Astrocyte of the hippocampus (primary cell): Measurements from ENCODE around the gene PLA2G4B.

Experiments
- DNase-seq: peaks from one replicate; pipeline ENCODE4 v3.0.0; 2011; ENCODE audit warnings: low read depth, low spot score

Gene PLA2G4B

DNA sequence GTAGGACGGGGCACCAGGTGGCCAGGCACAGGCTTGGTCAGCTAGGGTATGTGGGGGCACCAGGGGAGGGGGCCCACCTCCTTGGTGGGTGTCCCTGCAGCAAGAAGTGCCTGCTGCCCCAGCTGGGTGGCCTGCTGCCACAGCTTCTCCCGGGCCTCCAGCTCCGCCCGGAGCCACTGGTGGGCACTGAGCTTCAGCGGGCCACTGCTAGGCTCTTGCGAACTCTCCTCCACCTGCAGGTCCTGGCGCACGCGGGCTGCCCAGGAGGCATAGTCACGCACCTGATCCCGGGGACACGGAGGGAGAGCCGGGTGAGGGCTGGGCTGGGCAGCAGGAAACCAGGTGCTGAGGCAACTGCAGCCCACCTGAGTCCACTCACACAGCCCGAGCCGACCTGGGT lies 29.7 kb downstream of the PLA2G4B start:
- no peak for DNase-seq

DNA sequence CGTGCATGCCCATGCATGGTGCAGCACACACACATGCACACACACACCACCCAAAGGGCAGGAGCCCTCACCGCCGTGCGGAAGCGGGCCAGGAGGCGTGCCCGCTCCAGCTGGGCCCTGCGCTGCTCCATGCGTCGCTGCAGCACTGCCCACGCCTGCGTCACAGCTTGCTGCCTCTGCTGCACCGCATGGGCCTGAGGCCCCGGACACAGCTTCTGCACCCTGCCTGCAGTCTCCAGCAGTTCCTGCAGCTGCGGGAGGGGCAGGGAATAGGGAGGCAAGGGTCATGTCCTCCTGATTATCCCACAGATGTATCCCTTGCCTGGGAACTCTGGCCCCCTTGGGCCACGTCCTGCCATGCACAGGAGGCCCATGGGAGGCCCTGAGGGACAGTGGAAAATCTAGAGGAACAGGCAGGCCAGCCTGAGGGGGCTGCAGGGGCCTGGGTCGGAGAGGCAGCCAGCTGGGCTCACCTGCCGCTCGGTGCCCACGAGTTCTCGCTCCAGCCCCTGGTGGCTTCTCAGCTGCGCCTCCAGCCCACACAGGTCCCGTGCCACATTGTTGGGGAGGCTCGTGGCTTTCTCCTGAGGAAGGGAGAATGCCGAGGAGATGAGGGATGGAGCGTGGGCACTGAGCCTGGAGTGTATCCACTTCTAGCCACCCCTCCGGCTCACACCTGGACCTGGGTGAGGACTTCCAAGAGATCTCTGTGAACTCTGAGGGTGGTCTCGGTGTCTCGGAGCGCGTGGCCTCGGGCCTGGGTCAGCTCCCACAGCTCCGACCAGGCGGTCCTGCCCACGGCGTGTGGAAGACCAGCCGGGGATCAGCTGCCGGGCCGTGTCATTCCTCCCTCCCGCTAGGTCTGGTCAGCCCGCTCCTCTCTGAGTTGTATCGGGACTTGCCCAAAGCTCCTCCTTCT lies 31.4 kb downstream of the PLA2G4B start:
- DNase-seq: no peak

DNA sequence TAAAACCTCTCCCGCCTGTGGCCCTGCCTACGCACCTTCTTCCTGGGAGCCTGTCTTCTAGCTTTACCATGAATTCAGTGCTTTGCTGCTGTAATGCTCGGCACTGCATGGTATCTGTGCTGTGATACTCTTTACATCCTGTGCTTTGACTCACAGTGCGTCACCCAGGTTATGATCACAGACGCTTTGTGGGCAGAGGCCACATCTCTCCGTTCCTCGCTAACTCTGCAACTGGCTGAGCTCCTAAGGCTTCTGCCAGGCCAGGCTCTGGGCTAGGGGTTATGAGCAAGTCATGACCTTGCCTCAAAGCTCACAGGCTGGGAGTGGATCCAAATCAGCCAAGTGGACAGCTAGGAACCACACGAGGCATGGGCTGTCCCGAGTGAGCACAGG lies 32.0 kb downstream of the PLA2G4B start:
- peak; percentile 45 for DNase-seq

DNA sequence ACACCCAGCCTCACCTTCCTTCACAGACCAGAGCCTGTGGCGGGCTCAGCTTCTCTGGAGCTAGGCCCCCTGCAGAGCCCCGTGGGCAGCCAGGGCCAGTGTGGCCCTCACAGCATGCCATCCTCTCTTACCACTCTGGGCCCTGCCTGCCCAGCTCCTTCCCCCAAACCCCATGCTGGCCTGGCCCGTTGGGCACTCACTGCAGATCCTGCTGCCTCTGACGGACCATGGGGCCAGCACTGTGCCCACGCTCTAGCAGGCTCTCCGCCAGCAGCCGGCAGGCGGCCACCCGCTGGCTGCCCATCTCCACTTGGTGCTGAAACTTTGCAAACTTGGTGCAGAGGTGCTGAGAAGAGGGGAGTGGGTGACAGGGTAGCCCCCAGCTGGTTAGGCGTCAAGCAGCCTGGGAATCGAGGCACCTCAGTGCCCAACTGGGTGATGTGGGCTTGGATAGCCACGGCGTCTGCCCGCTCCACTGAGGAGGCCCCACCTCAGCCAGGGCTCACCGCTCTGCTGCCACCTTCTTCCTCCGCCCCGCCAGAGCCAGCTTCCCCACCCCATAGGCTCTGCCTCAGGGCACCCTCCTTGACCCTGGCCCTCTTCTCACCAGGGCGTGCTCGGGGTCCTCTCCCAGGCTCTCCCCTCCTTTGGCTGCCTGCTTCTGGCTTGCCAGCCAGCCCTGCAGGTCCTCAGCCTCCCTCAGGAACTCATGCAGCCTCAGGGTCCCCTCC lies 32.7 kb downstream of the PLA2G4B start:
- DNase-seq: no peak

DNA sequence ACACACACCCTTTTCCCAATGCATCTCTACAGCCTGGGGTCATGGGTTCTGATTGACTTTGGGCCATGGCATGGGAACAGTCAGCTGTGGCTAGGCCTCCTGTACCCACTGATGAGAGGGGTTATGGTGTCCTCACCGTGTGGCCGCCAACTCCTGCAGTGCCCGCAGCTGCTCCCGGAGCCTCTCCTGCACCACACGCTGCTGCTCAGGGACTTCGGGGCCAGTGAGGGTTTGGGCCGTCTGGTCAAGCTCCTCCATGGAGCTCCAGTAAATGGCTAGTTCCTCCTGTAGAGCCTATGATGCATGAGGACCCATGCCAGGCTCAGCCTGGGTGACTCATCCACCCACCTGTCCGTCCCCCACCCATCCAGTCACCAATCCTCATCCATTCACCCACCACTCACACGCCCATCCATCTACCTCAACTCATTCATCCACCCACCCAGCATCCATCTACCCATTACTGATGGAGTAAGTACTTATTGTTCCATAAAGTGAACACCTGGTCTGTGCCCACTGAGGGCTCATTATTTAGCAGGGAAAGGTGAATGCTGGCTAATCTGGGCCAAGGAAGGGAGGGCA lies 33.6 kb downstream of the PLA2G4B start:
- no peak for DNase-seq

DNA sequence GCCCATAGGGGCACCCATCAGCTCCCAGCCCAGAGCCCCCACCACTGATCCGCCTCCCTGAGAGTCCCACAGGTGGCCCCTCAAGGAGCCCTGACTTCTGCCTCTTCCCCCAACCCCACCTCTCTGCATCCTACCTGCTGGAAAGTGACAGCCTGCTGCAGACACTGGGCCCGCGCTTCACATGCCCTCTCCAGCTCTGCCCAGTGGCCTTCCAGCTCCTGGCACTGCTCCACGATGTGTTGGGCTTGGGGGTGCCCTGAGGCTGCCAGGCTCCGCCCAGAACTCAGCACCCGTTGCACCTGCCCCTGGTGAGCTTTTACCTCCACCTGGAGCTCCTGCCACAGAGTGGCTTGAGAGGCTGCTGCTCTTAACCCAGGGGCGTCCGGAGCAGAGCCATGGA lies 35.1 kb downstream of the PLA2G4B start:
- DNase-seq: no peak

DNA sequence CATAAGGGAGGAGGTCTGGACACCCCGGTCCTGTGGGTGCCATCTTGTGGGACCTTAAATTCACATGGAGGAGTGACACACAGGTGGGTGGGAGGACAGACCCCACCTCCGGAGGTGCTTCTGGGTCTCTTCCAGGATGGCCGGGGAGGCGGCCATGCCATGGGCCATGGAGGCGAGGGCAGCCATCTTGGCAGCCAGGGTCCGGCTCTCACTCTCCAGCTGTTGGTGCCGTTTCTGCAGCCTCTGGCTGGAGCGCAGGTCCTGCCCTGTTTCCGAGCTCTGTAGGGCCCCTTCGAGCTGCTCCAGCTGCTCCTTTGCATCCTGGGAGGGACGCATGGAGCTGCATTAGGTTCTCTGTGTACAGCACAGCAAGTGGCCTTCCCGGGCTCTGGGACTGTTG lies 36.1 kb downstream of the PLA2G4B start:
- no peak for DNase-seq

DNA sequence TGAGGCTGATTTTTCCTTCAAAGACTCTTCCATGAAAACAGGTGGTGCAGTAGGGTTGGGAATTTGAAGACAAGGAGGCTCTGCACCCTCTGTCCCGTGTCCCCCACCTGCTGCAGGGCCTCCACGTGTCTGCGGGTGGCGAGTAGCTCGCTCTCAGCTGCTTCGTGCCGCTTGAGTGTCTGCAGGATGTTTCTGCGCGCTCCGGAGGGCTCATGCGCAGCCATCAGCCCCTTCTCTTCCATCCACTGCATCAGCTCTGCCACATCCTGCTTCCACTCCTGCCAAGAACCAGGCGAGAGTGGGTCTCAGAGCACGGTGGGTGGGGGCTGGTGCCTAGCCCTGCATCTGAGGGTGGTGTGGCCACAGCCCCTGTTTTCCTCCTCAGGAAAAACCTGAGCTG lies 37.4 kb downstream of the PLA2G4B start:
- DNase-seq: no peak

DNA sequence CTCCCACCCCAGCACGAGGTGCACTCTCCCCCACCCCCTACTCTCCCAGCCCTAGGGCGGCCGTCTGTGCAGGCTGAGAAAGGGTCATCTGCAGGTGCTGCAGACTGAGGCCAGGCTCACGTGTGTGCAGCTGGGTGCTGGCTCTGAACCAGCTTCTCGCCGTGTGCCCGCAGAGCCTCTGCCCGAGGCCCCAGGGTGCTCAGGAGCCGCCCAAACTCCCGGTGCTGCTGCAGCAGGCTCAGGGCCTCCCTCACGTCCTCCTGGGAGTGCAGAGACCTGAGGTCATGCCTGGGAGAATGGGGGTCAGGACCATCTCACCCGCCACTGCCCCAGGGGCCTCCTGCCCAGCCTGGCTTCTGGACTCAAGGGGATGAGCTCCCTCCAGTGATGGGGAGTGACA lies 38.0 kb downstream of the PLA2G4B start:
- DNase-seq: no peak

DNA sequence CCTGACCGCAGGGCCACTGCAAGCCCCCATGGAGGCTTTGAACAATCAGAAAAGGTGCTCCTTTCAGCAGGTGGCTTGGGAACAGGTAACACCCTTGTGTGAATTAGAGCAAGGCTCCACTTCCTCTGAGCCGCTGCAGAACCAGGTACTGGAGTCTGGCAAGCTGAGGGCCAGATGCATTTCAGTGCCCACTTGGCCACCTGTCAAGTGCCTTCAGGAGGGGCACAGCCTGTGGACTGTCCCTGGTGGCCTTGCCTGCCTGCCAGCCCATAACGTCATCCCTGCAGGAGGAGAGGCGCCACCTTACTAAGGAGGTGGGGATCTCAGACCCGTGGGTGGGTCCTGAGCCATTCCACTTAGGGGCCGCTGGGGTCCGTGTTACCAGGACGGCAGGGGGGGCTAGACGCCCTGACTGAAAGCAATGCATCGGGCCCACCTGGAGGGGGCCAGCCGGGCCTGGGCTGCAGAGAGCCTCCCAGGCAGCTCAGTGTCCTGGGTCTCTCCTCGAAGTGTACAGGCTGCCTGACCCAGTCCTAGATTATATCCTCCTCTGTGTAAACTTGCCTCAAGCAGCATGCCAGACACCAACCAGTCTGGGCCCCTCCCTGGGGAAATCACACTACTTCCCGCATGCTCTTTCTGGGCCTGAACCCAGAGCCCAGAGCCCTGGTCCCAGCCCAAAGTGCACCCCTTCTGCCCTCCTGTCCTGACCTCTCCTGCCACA lies 39.1 kb downstream of the PLA2G4B start:
- DNase-seq: no peak

DNA sequence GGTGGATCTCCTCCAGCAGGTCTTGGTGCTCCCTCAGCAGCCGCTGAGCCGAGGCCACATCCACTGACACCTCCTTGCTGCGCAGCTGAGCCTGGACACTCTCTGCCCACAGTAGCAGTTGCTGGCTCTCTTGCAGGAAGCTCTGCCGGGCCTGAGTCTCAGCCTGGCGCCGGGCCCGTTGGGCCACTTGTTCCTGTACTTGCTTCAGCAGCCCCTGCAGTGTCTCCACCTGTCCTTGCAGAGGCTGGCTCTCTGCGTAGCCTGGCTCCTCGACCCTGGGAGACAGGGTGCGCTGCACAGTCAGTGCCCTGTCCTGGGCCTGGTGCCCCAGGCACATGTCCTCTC lies 39.7 kb downstream of the PLA2G4B start:
- DNase-seq: no peak

DNA sequence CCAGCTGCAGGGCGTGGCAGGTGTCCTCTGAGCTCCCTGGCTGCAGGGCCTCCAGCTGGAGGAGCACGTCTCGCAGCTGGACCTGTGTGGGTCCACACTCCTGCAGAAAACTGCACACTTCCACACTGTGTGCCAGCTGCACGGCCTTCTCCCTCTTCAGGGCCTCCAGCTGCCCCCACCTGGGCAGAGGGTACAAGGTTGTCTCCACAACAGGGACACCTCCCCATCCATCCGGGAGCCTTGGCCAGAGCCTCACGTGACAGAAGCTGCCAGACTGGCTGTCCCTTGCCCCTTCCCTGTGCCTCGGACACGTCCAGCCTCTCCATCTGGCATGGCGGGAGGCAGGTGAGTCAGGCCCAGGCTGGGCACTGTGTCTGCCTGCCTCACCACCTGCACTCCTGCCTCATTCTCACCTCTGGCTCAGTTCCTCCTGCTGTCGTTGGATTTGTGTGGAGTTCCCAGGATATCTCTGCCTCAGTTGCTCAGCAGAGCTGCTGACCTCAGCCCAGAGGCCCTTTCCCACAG lies 40.7 kb downstream of the PLA2G4B start:
- no peak for DNase-seq

DNA sequence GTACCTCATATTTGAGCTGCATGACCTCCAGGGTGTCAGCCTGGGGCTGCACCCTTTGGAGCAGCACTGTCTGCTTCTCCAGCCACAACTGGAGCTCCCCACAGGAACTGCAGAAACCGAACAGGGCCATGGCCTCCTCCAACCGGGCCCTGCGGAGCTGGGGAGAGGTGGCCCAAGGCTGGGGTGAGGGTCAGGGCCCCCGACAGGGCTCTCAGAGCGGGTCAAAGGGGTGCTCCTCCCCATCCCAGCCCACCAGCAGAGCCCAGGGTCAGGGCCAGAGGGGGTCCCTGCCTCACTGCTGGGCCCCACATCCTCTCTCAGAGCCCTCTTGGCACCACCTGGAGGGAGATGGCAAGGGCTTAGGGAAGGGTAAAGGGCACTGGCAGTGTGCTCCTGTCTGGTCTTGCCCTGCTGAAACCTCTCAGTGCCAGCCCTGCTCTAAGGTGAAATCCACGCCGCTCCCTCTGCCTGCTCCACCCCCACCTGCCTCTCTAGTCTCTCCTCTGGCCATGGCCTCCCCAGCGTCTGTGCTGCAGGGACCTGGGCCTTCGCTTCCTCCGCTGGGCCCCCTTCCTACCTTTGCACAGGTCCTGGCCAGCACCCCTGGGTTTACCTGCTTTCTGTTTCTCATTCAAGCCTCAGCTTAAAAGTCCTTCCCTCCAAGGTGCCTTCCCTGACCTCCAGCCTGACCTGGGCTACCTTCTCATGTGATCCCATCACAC lies 41.7 kb downstream of the PLA2G4B start:
- DNase-seq: no peak

DNA sequence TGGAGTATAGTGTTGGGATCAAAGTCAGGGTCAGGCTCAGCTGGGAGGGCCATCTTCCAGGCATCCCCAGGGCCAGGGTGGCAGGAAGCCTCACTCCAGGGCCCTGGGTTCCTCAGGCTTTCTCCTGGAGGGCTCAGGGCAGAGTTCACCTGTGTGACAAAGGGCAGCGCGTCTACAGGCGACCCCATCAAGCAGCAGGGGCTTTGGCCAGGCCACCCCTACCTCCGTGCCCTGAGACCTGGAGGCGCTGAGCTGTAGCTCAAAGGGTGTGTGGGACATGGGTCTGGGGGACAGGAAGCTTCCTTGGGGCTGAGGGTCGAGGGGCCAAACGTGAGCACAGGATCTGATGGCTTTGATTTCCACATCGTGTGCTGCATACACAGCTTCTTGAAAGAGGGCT lies 42.4 kb downstream of the PLA2G4B start:
- no peak for DNase-seq

DNA sequence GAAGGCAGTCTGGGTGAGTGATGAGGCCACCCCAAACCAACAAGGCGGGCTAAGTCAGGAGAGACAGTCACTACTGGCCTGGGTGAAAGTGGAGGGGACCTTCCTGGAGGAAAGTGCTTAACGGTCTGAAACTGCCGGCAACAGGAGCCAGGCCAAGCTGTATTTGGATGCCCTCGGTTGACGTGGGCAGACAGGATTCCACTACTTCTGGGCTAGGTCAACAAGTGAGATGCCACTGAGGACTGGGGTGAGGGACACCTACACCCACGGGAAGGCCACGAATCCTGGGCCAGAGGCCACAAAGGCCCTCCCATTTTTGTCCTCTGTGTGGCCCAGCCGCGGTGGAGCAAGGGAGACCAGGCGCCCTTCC lies 42.9 kb downstream of the PLA2G4B start:
- DNase-seq: peak; percentile 21

DNA sequence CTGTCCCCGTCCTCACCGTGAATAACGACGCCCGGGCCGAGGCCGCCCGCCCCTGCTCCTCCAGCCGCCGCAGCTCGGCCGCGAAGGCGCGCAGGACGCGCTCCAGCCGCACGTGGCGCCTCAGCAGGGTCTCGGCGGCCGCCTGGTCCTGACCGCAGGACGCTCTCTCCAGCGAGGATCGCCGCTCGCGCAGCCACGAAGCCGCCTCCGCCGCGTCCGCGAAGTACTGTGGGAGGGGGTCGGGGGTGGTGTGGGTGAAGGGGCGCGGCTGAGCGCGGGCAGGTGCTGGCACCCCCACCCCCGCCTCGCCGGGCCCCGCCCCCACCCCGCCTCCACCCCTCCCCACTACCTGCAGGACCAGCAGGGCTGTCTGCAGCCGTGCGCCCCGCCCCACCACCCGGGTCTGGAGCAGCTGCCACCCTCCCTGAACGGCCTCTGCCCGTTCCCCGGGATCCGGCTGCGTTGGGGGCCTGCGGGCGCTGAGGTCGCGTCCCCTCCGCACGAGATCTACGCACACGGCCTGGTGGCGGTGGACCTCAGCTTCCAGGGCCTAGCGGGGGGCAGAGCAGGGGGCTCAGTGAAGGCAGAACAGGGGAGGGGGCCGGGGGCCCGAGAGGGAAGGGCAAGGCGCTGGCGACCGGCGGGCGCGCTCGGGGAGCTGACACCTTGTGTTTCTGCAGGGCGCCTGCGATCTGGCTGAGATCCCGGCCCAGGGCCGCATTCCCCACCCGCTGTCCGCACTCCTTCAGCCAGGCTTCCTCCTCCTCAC lies 43.5 kb downstream of the PLA2G4B start:
- peak; percentile 56 for DNase-seq

DNA sequence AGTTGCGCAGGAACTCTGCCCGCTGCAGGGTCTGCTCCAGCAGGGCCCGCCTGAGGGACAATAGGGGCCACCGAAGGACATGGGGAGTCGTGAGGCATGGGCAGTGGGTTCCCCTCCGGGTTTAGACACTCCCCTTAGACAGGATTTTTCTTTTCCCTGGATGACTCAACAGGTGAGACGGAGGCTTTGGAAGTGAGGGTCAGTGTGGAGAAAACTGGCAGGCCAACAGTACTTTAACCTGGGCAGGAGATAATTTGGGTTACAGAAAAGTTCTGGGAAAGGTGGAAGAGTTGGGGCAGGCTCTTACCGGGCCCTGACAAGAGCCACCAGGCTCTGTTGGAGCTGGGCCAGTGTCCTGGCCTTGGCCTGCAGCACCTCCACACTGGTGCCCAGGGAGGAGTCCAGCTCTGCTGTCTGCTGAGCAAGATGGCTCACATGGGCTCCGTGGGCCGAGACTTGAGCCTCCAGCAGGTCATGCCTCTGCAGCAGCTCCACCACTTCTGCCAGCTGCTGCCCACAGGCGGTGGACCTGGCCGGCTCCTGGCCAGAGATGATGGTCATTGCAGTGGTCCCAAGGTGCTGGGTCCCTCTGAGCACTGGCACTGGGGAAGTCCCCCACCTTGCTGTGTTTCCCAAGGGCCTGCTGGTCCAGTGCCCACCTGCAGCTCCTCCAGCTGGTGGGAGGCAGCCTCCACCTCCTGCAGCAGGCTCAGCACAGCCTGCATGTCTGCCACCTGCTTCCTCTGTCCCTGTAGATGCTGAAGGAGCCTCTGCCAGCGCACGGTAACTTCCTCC lies 44.2 kb downstream of the PLA2G4B start:
- DNase-seq: no peak

DNA sequence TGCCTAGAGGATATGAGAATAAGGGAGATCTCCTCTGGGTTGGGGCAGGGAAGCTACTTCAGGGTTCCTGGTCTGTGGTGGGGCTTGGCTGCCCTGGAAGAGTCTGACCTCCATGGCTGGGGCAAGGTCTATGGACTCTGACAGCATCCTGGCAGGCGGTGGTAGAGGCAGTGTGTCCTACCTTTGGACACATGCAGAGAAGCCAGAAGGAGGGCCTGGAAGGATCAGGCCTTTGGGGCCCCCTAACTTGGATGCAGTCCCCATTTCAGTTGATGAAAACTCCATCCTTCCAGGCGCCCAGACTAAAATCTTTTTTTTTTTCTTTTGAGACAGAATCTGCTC lies 44.8 kb downstream of the PLA2G4B start:
- DNase-seq: no peak

DNA sequence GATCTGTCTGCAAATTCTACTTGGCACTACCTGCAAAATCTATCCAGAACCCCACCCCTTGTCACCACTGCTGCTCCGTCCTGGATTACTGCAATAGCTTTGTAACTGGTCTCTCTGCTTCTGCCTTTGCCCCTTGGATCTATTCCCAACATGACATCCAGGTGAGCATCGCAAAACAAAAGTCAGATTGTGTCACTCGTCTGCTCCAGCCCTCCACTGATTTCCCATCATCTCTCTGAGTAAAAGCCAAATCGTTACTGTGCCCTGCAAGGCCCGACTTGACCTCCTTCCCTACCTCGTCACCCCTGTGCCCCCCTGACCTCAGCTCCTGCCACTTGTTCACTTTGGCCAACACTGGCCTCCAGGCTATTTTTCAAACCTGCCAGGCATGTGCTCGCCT lies 45.8 kb downstream of the PLA2G4B start:
- no peak for DNase-seq

DNA sequence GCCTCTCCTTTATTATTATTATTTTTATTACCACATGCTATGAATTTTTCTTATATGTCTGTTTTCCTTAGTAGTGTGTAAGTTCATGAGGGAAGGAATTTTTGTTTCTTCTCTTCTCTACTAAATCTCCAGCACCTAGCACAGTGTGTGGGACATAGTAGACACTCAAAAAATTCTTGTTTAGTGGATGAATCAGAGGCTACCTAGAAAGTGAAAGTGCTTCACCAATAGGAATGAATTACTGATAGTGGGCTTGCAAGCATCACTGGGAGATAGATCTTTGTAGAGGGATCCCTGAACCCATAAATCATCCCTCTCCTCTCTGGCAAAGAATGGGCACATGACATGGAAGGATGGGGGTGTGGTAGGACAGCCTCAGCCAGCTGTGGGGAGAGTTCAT lies 46.7 kb downstream of the PLA2G4B start:
- no peak for DNase-seq
